Right lobe of liver (tissue), 4 donors: ENCODE results near the gene PVALB.

Experiments
- POLR2A ChIP-seq: fragments of 450-650 bp; IDR thresholded peaks from one replicate; pipeline ENCODE4 v1.6.1; 2017; ENCODE audit warnings: antibody characterized with exemption, mild to moderate bottlenecking
- TF ChIP-seq, protein P1 (sequence below), 4 donors: fragments of 200-600 bp in 3 of 4; fragments of 450-650 bp in 1 of 4; IDR thresholded peaks; one replicate each; pipeline versions ENCODE4 v1.5.1 to v1.8.0; 2016 to 2022; ENCODE audit warnings: antibody characterized with exemption in 4 of 4, mild to moderate bottlenecking in 2 of 4
- donor health status: DM: no; HTN: no; CAD: no.
- donor health status: DM: no; HTN: no; CAD: no.
- donor health status: DM: no; HTN: yes; CAD: no.

DNA sequence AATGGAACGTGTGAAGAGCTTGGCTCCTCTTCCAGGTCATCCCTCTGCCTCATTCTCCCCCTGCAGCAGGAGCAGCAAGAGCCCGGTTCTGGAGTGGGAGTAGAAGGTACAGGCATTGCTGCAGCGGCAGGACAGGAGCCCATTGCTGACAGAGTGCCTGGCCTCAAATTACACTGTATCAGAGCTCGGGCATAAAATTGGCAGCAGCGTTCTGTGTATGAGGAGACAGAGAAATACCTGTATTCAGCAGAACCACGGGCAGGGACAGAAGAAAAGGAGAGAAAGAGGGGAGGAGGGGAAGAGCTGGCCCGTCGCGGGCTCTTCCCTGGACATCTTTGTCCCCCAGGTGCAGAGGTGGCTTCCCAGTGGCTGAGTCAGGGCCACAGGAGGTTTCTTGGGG lies 41.3 kb upstream of the PVALB start:
- no peak for TF ChIP-seq POLR2A
- TF ChIP-seq, protein P1, sequence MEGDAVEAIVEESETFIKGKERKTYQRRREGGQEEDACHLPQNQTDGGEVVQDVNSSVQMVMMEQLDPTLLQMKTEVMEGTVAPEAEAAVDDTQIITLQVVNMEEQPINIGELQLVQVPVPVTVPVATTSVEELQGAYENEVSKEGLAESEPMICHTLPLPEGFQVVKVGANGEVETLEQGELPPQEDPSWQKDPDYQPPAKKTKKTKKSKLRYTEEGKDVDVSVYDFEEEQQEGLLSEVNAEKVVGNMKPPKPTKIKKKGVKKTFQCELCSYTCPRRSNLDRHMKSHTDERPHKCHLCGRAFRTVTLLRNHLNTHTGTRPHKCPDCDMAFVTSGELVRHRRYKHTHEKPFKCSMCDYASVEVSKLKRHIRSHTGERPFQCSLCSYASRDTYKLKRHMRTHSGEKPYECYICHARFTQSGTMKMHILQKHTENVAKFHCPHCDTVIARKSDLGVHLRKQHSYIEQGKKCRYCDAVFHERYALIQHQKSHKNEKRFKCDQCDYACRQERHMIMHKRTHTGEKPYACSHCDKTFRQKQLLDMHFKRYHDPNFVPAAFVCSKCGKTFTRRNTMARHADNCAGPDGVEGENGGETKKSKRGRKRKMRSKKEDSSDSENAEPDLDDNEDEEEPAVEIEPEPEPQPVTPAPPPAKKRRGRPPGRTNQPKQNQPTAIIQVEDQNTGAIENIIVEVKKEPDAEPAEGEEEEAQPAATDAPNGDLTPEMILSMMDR (IDR thresholded peaks at IDR 0.05): no peak
